Endodermal cell (in vitro differentiated cells): ENCODE results near the gene GREB1. TPM values are rescaled to one million over a fixed set of nuclear protein-coding genes. Genes with fewer than 3 reads are reported as not detected.

Experiments
- DNase-seq: peaks from one replicate; pipeline ENCODE4 v3.0.0-alpha.2; 2017
- H3K27ac ChIP-seq: 2 replicates; pipeline ENCODE4 v1.5.1; 2013; ENCODE audit warnings: mild to moderate bottlenecking, low read depth, low read length, moderate library complexity
- H3K27me3 ChIP-seq: 2 replicates; pipeline ENCODE4 v1.6.1; 2013; ENCODE audit warnings: mild to moderate bottlenecking, low read length, moderate library complexity; ENCODE audit not compliant: insufficient read depth, control insufficient read depth, poor library complexity, severe bottlenecking
- H3K36me3 ChIP-seq: 2 replicates; pipeline ENCODE4 v1.7.0; 2013; ENCODE audit warnings: mild to moderate bottlenecking, low read length, moderate library complexity; ENCODE audit not compliant: control insufficient read depth, insufficient read depth
- H3K4me1 ChIP-seq: one replicate; pipeline ENCODE4 v1.7.0; 2013; ENCODE audit warnings: low read length; ENCODE audit not compliant: control insufficient read depth, insufficient read depth
- H3K4me3 ChIP-seq: 2 replicates; pipeline ENCODE4 v1.5.1; 2013; ENCODE audit warnings: mild to moderate bottlenecking, low read length, moderate library complexity
- H3K9ac ChIP-seq: 2 replicates; pipeline ENCODE4 v1.6.1; 2013; ENCODE audit warnings: mild to moderate bottlenecking, low read length, moderate library complexity; ENCODE audit not compliant: poor library complexity, severe bottlenecking; ENCODE audit errors: extremely low read depth
- H3K9me3 ChIP-seq: 2 replicates; pipeline ENCODE4 v1.6.1; 2013; ENCODE audit warnings: mild to moderate bottlenecking, low read length, moderate library complexity; ENCODE audit not compliant: control insufficient read depth
- H3K27ac Mint-ChIP-seq: 2 replicates; pipeline ENCODE4 v1.8.0; 2020; ENCODE audit warnings: mixed read lengths
- H3K27me3 Mint-ChIP-seq: 2 replicates; pipeline ENCODE4 v1.8.0; 2021; ENCODE audit warnings: mild to moderate bottlenecking, mixed read lengths; ENCODE audit not compliant: insufficient read depth
- H3K36me3 Mint-ChIP-seq: 2 replicates; pipeline ENCODE4 v1.8.0; 2020; ENCODE audit warnings: low read depth, mixed read lengths
- H3K4me1 Mint-ChIP-seq: 2 replicates; pipeline ENCODE4 v1.8.0; 2020; ENCODE audit warnings: mixed read lengths
- H3K4me3 Mint-ChIP-seq: 2 replicates; pipeline ENCODE4 v1.8.0; 2020; ENCODE audit warnings: mild to moderate bottlenecking, moderate library complexity, mixed read lengths
- H3K9me3 Mint-ChIP-seq: 2 replicates; pipeline ENCODE4 v1.8.0; 2020; ENCODE audit warnings: mild to moderate bottlenecking, mixed read lengths
- WGBS, 2 experiments: methylation state at CpG; one replicate each; pipeline versions ENCODE4 v1.1.5 to v1.1.7; 2013; ENCODE audit warnings: missing lambda C conversion rate in 2 of 2, mixed read lengths in 1 of 2; ENCODE audit not compliant: insufficient coverage in 1 of 2, insufficient read length in 1 of 2; 5-methylcytosine and 5-hydroxymethylcytosine counted together
- total RNA-seq, 2 donors: library from RNA; stranded (reverse); fragmentation: NEBNext Ultra II Directional in 1 of 2; extraction: Animal tissue kit (Norgen Biotek cat#: 25700) in 1 of 2; gene quantifications; 2 replicates in 1 of 2; 3 replicates in 1 of 2; pipeline ENCODE4 v1.2.1, GENCODE V29; 2021
- TF ChIP-seq, protein P1 (sequence below): fragments of 200-600 bp; sonication (generic); conservative IDR thresholded peaks from 2 replicates; pipeline ENCODE4 v1.5.0; 2021; ENCODE audit warnings: antibody characterized with exemption, mild to moderate bottlenecking

The GREB1 gene
- total RNA-seq, 2 donors from 2014 or later: 86.4 to 106 TPM

- Mint-ChIP-seq H3K36me3 (peaks cover 67% of the 10 kb centered on the region), H3K9me3 (no peaks in the 10 kb centered on the region), H3K4me1 (peaks cover 32% of the 10 kb centered on the region), H3K4me3 (no peak overlapping the region), H3K27me3 (no peaks in the 10 kb centered on the region), H3K27ac (no peak overlapping the region)
- DNase-seq: no peak
- Histone ChIP-seq H3K9me3 (no peaks in the 10 kb centered on the region), H3K27me3 (no peaks in the 10 kb centered on the region), H3K27ac (no peak overlapping the region), H3K4me1 (peaks cover 3% of the 10 kb centered on the region), H3K9ac (no peak overlapping the region), H3K36me3 (peaks cover 95% of the 10 kb centered on the region), H3K4me3 (no peak overlapping the region)
- TF ChIP-seq, protein P1, sequence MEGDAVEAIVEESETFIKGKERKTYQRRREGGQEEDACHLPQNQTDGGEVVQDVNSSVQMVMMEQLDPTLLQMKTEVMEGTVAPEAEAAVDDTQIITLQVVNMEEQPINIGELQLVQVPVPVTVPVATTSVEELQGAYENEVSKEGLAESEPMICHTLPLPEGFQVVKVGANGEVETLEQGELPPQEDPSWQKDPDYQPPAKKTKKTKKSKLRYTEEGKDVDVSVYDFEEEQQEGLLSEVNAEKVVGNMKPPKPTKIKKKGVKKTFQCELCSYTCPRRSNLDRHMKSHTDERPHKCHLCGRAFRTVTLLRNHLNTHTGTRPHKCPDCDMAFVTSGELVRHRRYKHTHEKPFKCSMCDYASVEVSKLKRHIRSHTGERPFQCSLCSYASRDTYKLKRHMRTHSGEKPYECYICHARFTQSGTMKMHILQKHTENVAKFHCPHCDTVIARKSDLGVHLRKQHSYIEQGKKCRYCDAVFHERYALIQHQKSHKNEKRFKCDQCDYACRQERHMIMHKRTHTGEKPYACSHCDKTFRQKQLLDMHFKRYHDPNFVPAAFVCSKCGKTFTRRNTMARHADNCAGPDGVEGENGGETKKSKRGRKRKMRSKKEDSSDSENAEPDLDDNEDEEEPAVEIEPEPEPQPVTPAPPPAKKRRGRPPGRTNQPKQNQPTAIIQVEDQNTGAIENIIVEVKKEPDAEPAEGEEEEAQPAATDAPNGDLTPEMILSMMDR: no peak
- 94 to 100% methylated on average over 3 to 12 of the region's 12 CpGs for WGBS, 2 experiments
These were observed 46.9 kb downstream of the GREB1 start for GRCh38 chr2:11580697-11581096.

DNA sequence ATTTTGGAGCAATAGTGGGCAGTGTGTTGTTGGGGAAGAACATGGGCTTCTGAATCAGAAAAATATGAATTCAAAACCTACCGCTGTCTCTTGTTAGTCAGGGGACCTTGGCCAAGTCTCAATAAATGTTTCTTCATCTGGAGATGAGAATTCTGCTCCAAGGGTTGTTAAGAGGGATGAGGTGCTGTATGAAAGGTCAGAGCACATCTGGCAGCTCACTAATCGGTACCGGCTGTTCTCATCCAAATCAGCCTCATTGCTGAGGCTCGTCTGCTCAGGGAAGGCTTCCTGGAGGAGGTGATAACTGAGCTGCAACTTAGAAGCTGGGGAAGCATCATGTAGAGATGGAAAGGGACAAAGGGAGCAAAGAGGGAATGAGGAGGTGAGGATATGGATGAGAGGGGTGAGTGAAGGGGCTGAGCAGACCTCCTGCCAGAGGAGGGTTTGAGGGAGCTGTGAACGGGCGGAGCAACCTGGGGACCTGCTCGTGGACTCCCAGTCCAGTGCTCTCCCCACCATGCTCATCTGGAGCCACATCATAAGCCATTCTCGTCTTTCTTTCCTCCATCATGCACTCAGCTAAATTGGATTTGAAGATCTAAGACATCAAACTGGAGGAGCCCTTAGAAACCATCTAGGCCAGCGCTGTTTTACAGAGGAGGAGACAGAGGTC lies 47.4 kb downstream of the GREB1 start:
- peaks cover 32% of the 10 kb centered on the region for H3K4me1 Mint-ChIP-seq

DNA sequence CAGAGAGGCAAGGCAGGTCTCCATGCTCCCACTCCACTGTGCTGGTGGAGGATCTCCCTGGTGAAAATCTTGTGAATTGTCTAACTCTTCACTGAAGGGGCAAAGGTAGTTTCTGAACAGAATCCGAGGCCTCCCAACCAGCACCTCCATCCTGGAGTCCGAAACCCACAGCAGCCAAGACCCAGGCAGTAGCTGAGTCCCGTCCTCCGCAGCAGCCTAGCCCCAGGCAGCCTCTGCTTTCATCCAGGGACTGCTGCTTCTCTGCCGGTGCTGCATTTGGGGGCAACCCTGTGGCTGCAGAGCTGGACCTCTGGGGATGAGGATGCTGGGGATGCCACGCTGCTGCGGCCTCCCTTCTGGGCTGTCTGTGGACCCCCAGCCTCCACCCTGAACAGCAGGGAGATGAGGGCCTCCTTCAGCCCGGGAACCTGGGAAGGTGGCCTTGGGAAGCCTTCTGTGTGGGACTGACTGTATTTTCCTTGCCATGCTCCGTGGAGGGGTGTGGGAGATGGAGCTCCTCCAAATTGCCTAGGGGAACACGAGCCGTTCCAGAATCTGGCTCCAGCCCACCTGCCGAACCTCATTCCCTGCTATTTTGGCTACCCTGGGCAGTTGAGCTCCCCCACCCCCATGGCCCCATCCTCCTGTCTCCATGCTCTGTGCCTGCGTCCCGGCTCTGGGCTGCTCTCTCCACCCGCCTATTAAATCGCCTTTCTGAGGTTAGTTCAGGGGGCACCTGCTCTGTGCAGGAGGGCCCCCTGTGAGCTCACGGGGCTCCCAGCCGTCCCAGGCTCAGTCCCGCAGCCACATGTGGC lies 48.2 kb downstream of the GREB1 start:
- Mint-ChIP-seq H3K4me1 (peaks cover 32% of the 10 kb centered on the region), H3K27ac (no peak overlapping the region), H3K36me3 (peaks cover 67% of the 10 kb centered on the region), H3K9me3 (no peaks in the 10 kb centered on the region), H3K4me3 (no peak overlapping the region), H3K27me3 (no peaks in the 10 kb centered on the region)
- 66 to 78% methylated on average over 13 to 19 of the region's 19 CpGs for WGBS, 2 experiments
- Histone ChIP-seq H3K4me3 (no peak overlapping the region), H3K27me3 (no peaks in the 10 kb centered on the region), H3K9ac (no peak overlapping the region), H3K36me3 (peaks cover 96% of the 10 kb centered on the region), H3K9me3 (no peaks in the 10 kb centered on the region), H3K27ac (no peak overlapping the region), H3K4me1 (peaks cover 3% of the 10 kb centered on the region)
- no peak for DNase-seq
- TF ChIP-seq, protein P1: no peak

More for the DNA sequence above, 47.4 kb downstream of the GREB1 start:
- Histone ChIP-seq H3K9me3 (no peaks in the 10 kb centered on the region), H3K27ac (no peak overlapping the region), H3K4me3 (no peak overlapping the region), H3K9ac (no peak overlapping the region), H3K27me3 (no peaks in the 10 kb centered on the region), H3K36me3 (peaks cover 95% of the 10 kb centered on the region), H3K4me1 (peaks cover 3% of the 10 kb centered on the region)
- Mint-ChIP-seq H3K9me3 (no peaks in the 10 kb centered on the region), H3K27ac (no peak overlapping the region), H3K4me3 (no peak overlapping the region), H3K27me3 (no peaks in the 10 kb centered on the region), H3K36me3 (peaks cover 67% of the 10 kb centered on the region)
- WGBS, 2 experiments: 91 to 97% methylated on average over 5 to 9 of the region's 9 CpGs
- TF ChIP-seq, protein P1: no peak
- DNase-seq: no peak
